Thyroid gland (tissue), 4 donors: ENCODE data around the gene FAIM2.

Experiments used
- CTCF ChIP-seq, 6 experiments: fragments of 200-600 bp in 3 of 6; fragments of 450-650 bp in 3 of 6; sonication (generic) in 3 of 6; IDR thresholded peaks; one replicate each; pipeline ENCODE4 v1.5.1; 2016 to 2019; ENCODE audit warnings: antibody characterized with exemption in 6 of 6, mild to moderate bottlenecking in 2 of 6, inconsistent platforms in 1 of 6, moderate library complexity in 1 of 6
- POLR2A ChIP-seq, 2 donors: fragments of 450-650 bp; IDR thresholded peaks; one replicate each; pipeline ENCODE4 v1.6.1; 2017; ENCODE audit warnings: antibody characterized with exemption in 2 of 2, mild to moderate bottlenecking in 2 of 2, moderate library complexity in 1 of 2

- no peak for TF ChIP-seq CTCF (IDR thresholded peaks at IDR 0.05)
- TF ChIP-seq POLR2A (IDR thresholded peaks at IDR 0.05) = no peak
Measured at GRCh38 chr12:49867570-49868341, 35.9 kb downstream of the FAIM2 start.
